Activated CD4-positive, alpha-beta T cell treated with anti-CD3 and anti-CD28 coated beads, Interleukin-10, Interleukin-2, amounts not matched to agents 100 ng/mL and 50 ng/mL, durations not matched to agents 16 hours and 8 hours (primary cell): ENCODE measurements around the gene MYH7.

Experiments used
- DNase-seq: peaks from one replicate; pipeline ENCODE4 v3.0.0-alpha.2; 2020

Gene MYH7

DNA sequence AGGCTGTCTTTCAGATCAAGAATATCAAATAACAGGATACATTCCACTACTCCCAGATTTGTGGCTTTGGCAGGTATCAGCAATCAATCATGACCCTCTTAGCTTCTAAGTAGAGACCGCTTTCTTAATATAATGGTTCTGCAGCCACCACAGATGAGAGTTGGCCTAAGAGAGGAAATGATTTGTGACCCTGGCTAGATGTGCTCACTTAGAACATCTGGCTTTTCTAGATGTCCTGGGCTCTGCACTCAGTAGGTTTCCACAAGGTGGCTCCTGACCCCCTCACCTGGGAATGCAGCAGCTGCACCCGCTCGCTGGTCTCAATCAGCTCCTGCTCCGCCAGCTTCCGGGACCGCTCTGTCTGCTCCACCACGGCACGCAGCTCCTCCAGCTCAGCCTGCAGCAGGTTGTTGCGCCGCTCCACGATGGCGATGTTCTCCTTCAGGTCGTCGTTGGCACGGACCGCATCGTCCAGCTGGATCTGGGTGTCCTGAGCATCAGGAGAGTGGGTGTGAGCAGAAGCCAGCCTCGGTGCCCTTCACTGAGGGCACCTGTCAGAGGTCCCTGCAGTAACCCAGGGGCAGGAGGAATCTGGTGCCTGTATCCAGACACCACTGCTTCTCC, 49.7 kb downstream of the MYH7 start:
- DNase-seq: no peak

DNA sequence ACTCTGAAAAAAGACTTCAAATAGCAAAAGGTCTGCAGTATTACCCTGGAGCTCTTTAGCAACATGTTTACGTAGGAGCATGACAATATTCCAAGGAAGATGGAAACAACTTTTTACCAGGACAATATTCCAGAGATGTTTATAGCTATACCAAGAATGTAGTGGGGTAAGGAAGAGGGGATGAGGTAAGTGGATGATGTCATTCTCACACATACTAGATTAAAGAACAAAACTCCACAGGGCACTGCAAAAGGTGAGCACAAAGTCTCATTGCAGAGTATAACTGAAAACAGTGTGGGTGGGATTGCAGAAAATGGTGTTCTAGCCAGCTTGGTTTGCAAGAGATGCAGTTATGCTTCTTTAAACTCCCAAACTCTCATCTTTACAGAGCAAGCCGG, 50.2 kb downstream of the MYH7 start:
- no peak for DNase-seq

DNA sequence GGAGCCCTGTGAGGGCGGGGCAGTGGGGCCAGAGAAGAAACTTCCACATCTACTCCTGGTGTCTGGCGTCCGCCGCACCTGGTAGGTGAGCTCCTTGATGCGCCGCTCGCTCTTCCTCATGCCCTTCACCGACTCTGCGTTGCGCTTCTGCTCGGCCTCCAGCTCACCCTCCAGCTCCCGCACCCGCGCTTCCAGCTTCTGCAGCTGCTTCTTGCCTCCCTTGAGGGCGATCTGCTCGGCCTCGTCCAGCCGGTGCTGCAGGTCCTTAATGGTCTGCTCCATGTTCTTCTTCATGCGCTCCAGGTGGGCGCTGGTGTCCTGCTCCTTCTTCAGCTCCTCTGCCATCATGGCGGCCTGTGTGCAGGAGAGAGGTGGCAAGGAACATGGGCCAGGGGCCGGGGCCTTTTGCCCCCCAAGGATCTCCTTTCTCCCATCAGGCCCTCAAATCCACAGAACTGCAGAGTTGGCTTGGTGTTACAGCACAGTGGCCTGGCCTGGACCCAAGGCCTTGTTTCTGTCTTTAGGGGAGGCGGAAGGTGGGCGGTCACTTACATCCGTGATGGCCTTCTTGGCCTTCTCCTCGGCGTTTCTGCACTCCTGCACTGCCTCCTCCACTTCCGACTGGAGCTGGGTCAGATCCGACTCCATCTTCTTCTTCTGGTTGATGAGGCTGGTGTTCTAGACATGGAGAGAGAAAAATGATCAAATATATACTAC, 50.9 kb downstream of the MYH7 start:
- DNase-seq: no peak

DNA sequence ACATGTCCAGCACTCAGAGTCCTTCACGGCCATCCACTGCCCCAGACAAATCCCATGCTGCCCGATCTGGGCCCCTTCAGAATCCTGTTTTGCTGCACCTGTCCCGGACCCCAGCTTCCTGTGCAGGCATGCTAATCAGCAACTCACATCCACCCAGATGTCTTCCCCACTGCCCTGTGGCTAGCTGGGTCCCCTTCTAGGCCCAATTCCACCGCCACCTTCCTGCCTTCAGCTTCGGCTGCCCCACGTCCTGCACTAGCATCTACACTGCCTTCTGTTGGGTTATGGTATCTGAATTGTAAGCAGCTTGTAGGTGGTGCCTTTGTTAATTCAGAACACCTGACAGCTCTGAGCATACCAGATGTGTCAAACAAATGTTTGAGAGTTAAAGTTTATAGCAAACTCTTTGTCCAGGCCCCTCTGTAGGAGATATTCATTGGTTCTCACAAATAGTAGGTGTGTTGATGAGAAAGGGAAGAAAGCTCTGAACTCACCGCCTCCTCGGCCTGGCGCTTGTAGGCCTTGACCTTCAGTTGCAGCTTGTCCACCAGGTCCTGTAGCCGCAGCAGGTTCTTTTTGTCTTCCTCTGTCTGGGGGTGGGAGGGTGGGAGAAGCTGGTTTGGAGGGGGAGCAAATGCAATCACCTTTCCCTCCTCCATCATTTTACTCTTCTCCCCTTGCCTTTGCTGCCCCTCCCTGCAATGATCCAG, 52.6 kb downstream of the MYH7 start:
- no peak for DNase-seq

DNA sequence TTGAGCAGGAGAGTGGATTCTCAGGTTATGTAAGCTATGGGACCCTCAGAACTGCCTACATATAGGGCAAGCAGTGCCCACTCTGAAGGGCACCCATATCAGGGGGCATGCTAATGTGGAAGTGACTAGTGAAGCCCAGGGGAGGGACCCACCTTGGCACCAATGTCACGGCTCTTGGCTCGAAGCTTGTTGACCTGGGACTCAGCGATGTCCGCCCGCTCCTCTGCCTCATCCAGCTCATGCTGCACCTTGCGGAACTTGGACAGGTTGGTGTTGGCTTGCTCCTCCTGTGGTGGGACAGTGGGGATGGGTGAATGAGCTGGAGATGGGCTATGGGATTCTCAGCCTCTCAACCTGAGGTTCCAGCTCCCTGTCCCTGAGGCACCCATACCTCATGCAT, 53.2 kb downstream of the MYH7 start:
- DNase-seq: no peak

DNA sequence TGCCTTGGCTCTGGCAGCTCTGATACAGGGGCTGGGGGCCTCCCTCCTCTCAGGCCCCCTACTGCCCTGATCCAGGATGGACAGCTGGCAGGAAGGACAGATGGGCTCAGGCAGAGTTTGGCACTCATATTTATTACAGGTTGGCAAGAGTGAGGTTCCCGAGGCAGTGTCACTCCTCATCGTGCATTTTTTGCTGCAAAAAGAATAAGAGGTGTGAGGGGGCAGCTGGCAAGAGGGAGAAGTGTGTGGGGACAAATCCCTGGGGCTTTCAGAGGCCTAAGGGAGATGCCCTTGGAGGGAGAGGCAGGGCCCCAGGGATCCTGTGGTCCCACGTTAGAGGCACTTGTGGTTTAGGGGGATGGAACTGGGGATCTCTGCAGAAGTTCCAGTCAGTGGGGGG, 53.6 kb downstream of the MYH7 start:
- no peak for DNase-seq

DNA sequence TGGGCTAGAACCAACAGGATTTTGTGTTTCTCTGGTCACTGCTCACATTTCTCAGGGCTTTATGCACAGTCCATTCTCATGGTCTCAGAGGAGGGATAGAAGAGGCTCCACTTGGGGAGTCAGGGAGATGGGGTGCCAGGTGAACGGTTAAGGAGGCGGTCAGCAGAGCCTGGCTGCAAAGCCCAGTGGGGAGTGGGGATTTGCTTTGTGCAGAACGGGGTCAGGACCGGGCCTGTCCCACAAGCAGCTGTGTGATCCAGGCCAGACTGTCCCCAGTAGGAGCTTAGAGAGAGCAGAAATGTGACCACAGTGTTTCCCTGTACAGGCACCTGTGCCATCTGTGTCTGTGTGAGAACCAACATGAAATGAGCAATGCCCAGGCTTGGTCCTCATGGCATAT, 54.5 kb downstream of the MYH7 start:
- DNase-seq: no peak

DNA sequence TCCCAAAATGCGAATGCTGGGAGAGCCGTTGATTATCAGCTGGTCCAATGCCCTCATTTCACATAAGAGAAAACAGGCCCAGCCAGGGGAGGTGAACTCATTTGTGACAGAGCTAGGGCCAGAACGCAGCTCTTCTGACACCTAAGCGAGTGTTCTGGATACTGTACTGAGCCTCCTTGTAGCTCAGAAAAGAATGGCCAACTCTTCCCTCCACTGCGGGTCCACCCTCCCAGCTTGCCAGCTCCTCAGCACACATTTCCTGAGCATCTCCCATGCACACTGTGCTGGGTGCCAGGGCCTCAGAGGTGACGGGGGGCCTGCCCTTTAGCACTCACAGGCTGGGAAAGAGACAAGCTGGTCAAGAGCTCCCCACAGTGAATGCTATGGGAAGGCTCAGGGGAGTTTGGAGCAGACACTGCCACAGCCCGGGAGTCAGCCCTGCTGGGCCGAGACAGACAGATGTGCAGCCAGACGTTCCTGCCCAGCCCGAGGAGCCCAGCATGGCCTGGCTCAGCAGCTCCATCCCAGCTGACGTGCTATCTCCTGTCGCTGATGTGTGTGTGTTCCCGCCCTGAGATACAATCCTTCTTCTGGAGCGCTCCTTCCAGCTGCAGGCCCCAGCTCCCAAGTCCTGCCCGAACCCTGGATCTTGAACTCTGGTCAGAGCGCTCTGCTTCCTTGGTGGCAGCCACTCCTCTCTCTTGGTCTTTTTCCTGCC, 55.1 kb downstream of the MYH7 start:
- no peak for DNase-seq

DNA sequence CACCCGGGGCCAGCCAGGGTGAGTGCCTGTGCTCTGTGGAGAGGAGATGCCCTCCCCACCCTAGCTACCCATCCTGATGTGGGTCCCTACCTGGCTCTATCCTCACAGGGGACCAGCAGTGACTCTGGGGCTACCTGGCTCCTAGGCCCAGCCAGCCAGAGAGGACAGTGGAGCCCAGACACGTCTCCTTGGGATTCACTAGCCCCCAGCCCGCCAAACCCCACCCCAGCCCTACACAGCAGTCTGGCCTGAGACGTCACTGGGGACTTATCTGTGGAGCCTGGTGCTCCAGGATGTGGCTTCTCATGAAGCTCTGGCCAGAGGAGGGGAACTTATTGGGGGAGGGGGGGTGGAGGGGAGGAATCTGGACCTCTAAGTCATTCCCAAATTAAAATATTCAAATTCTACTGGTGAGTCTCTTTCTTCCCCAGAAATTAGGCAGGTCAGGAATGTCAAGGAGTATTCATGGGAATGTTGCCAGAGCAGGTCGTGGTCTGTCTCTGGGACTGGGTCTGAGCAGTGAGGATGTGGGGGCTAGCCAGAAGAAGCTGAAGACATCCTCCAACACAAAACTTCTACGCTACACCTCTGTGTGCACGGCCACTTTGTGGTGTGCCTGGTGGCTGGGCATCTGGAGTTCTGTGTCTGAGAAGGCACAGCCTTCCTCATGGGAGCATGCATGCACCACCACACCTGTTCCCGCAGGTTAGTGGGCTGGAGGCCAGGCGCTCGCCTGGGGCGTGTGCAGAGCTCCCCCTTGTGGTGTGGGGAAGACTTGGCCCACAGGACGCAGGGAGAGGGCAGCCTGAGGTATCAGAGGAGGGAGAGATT, 55.9 kb downstream of the MYH7 start:
- peak; percentile 72 for DNase-seq

DNA sequence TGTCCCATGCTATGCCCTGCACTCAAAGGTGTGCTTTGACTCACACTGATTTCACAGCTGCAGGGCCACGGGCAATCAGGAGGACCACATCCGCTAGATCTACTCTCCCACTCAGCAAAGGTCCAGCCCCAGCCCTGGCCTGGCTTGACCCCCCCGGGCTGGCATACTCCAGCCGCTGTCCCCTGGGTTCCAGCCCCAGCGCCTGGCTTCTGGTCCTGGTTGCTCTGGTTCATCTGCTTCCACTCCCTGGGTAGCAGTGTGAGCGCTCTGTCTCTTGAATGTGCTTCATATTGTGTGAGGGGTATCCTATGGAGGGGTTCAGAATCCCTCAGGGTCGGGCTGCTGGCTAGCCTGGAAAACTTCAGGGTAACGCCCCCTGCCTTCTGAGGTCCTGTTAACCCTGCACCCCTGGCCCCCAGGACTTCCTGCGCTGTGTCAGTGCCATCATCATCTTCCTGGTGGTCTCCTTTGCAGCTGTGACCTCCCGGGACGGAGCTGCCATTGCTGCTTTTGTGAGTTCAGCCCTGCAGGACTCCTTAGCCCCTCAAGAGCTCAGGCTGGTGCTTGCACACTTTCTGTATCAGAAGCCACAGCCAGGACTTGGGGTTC, 56.7 kb downstream of the MYH7 start:
- no peak for DNase-seq

DNA sequence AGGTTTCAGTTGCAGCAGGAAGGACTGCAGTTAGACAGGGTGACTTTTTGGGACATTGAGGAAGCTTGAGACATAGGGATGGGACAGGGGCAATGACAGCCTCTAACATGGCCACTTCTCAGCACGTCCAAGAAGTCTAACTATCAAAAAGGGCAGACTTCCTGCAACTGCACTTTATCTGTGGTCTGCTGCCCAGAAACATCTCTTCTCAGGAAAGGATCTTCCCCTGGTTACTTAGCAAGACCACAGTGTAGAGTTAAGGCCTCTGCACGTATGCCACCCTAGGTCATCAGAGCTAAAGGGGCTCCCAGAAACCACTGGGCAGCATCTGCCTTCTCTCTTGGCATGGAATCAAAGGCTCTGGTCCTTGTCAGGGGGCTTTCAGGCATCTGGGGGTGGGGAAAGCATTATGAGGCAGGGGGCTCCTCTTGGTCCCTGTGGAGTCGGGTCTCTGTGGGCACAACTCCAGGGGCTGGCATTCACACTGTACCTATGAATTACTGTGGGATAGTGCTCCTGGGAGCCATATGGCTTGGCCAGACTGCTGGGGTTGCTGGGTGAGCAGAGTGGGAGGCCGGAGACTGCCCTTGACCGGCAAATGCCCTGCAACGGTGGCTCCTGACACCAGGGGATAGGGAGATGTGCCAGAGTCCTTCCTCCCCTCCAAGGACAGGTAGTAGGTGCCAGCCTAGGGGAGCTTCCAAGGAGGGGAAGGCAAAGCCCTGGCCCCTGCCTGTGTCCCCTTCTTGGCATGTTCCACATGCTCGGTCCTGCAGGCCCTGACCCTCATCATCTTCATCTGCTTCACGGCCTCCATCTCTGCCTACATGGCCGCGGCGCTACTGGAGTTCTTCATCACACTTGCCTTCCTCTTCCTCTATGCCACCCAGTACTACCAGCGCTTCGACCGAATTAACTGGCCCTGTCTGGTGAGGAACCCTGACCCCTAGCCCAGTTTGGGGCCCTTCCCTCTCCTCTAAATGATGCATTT, 57.6 kb downstream of the MYH7 start:
- no peak for DNase-seq

DNA sequence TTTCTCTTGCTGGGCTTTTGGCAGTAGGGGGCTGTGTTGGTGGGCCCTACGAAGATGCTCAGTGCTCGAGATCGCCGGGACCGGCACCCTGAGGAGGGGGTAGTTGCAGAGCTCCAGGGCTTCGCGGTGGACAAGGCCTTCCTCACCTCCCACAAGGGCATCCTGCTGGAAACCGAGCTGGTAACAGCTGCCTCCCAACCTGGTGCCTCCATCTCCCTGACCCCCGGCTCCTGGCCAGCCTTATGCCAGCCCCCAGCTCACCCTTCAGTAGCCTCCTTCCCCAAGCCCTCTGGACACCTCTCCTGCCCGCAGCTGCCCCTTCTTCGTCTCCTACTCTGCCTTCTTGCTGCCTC, 58.3 kb downstream of the MYH7 start:
- no peak for DNase-seq

DNA sequence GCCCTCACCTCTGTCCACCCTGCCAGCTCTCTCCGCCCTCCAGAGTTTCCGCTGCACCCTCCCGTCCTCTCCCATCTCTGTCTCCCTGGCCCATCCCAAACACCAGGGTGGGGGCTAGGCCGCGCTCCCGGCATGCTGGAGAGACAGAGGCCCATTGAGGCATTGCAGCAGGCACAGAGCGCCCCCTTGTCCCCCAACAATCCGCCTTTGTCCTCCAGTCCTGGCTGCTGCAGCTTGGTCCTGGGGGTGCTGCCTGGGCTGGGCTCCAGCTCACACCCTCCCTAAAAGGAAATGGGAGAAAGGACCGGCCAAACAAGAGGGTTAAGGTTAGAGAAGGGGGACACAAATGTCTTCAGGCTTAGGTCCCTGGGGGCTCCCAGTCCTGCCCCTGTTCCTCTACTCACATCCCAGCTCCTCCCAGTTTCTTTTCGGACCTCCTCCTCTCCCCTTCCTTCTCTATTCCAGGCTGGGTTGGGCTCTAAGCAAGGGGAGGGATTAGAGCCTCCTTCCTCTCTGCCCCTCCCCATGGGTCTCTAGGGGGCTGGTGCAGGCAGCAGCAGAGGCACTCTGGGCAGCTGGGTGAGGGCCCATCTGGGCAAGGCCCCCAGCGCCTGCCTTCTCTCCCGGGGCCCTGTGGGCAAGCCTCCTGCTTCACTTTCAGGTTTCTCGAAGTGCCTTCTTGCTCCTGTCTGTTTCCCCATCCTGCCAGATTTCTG, 58.8 kb downstream of the MYH7 start, which contains the start of gene CMTM5:
Gene CMTM5, plus strand, starts transcription at position 565 of the 716 bp plus-strand sequence. CDS start 206 bp downstream, outside the sequence.
- DNase-seq: no peak

DNA sequence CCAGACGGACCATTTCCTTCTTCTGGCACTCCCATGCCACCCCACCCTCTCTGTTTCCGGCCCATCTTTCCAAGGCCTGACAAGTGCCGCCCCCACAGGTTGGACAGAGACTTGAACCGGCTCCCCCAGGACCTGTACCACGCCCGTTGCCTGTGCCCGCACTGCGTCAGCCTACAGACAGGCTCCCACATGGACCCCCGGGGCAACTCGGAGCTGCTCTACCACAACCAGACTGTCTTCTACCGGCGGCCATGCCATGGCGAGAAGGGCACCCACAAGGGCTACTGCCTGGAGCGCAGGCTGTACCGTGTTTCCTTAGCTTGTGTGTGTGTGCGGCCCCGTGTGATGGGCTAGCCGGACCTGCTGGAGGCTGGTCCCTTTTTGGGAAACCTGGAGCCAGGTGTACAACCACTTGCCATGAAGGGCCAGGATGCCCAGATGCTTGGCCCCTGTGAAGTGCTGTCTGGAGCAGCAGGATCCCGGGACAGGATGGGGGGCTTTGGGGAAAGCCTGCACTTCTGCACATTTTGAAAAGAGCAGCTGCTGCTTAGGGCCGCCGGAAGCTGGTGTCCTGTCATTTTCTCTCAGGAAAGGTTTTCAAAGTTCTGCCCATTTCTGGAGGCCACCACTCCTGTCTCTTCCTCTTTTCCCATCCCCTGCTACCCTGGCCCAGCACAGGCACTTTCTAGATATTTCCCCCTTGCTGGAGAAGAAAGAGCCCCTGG, 59.8 kb downstream of the MYH7 start:
- DNase-seq: no peak

DNA sequence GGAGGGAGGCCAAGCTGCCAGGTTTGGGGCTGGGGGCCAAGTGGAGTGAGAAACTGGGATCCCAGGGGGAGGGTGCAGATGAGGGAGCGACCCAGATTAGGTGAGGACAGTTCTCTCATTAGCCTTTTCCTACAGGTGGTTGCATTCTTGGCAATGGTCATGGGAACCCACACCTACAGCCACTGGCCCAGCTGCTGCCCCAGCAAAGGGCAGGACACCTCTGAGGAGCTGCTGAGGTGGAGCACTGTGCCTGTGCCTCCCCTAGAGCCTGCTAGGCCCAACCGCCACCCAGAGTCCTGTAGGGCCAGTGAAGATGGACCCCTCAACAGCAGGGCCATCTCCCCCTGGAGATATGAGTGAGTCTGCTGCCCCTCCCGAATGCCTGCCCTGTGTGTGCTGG, 62.4 kb downstream of the MYH7 start:
- DNase-seq: no peak

DNA sequence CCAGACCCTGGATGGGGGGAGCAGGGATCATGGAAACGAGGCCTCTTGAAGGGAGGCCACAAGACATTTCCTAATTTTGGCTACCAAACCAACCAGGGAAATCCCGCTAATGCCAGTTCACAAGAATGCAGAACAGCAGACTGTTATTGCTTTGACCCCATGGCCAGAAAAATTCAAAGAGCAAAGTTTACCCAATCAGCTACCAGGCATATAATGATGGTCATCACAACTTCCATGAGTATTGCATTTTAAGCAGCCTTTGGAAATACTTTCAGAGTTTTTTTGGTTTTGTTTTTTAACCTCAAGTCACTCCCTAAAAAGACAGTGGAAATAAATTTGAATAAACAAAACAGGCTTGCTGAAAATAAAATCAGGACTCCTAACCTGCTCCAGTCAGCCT, 63.0 kb downstream of the MYH7 start, which contains the start of gene IL25:
Gene IL25, plus strand, starts transcription at position 301 of the 400 bp plus-strand sequence.
- DNase-seq: no peak

DNA sequence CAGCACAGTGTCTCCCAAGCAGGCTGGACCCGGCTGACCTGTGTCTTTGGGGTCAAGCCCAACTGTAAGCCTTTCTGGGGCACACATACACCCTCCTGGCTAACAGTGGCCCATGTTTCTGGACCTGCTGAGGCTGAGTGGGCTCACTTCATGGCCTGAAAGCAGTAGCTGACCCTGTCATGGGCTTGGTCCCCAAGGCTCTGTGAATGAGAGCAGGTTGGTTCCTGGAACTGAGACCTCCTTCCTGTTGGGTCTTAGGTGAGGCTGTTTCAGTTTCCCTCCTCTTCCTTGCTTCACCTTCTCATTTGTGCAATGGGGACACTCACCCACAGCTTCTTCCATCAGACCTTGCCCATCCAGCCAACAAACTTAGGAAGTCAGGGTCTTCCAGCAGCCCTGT, 63.6 kb downstream of the MYH7 start:
- DNase-seq: no peak

DNA sequence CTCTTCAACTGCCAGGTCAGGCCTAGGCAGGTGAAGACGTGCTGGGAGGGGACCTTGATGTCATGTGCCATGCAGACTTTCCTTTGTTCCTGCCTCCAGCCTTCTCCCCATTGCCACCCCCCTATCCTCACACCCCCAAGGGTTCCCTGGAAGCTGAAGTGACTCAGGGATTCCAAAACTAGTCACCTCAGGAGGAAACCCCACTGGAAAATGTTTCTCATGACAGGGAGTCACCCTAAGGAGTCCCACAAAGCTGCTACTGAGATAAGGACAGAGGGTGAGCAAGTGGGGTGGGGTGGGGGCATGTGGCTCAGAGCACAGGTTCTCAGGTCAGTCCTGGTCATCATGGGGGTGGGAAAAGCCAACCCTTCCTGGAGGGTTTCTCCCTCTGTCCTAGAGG, 65.2 kb downstream of the MYH7 start:
- DNase-seq: no peak

DNA sequence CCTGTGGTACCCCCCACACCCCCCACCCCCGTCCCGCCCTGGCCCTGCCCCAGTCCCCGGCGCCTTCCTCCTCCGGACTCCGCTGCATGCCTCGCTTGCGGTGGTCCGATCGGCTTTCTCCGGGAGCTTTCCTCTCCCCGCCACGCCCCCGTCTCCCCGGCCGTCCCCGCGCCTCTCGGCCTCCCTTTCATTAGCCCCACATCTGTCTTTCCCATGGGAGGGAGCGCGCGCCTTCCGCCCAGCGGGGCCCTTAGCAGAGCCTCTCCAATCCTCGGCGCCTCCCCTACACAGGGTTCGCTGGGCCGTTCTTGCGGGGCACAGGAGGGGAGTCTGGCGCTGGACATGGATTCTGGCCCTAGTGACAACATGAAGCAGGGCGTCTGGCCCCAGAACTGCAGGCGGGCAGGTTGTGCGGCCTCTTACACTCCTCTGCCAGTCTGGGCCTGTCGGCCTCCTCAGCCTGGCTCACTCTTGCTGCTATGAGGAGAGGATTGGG, 69.0 kb downstream of the MYH7 start:
- DNase-seq: no peak
